ENCODE results near the gene THADA. TPM values are rescaled to one million over a fixed set of nuclear protein-coding genes. Genes with fewer than 3 reads are reported as not detected.
A peak's percentile ranks its signal among the peaks of the same experiment; 100 is the strongest.

The THADA gene
- total and polyA plus RNA-seq, 2 donors (not counting 3 experiments of a cell fraction or from before 2014, with no cell fraction given), result 22.6 to 25.3 TPM

- ChIA-PET POLR2A (interaction anchor here (1.0 to 1.1 kb wide), 2 partner anchors 42 to 158 kb away, joined by 3 to 4 read pairs; no protein-coding TSS in a partner anchor), CTCF (interaction anchor here (0.8 to 1.7 kb wide), 9 partner anchors 9 to 217 kb away, joined by 3 to 7 read pairs (median 4); no protein-coding TSS in a partner anchor)
- no peaks in the 10 kb centered on the region for H3K79me2 ChIP-seq (ENCODE audit: control insufficient read depth, insufficient read depth, low read length)
- peaks cover 16% of the 10 kb centered on the region for H3K4me1 ChIP-seq (ENCODE audit: control insufficient read depth, extremely low read depth, insufficient read depth, low read length)
- peak overlapping the region; percentile 84 for H3K27ac ChIP-seq (ENCODE audit: insufficient read depth, low read depth, low read length)
- intact Hi-C loops (cut with micrococcal nuclease) (loop anchor here (2.0 to 10.0 kb wide), 3 partner anchors 56 to 216 kb away; no protein-coding TSS in a partner anchor), dilution Hi-C loops (cut with MboI; ENCODE audit: extremely low pct_ligation_motif_present, low sequenced_read_pairs) (no loop called here)
- H3K9me1 ChIP-seq (replicated peaks; ENCODE audit: control insufficient read depth, extremely low read depth, insufficient read depth, low read length), result no peaks in the 10 kb centered on the region
- peak overlapping the region; percentile 27 for H3K9ac ChIP-seq (replicated peaks; ENCODE audit: extremely low read depth, insufficient read depth, low read length)
- no peaks in the 10 kb centered on the region for H3K36me3 ChIP-seq (ENCODE audit: control insufficient read depth in 2 of 2, extremely low read depth in 1 of 2, insufficient read depth in 2 of 2, low read length in 2 of 2)
- BruUV-seq (replicated peaks), result TSS peak; percentile 77
- no peak for TF ChIP-seq POLR2A (IDR thresholded peaks at IDR 0.05; ENCODE audit: low read depth, low read length)
- no peak for TF ChIP-seq JUN (IDR thresholded peaks at IDR 0.05; ENCODE audit: borderline replicate concordance, insufficient read depth, insufficient read length, low read depth)
- no peak for TF ChIP-seq CTCF (IDR thresholded peaks at IDR 0.05; ENCODE audit: extremely low read depth in 1 of 2, insufficient read depth in 1 of 2, low read depth in 1 of 2, low read length in 2 of 2)
- no peak for TF ChIP-seq POLR2AphosphoS5 (IDR thresholded peaks at IDR 0.05; ENCODE audit: insufficient read depth, low read depth, low read length)
- no peak for TF ChIP-seq GATA2 (IDR thresholded peaks at IDR 0.05; ENCODE audit: insufficient read depth, insufficient read length, low read depth, low read length)
- TF ChIP-seq FOS (IDR thresholded peaks at IDR 0.05; ENCODE audit: borderline replicate concordance, insufficient read depth, low read length), result no peak
- TF ChIP-seq, protein P1, sequence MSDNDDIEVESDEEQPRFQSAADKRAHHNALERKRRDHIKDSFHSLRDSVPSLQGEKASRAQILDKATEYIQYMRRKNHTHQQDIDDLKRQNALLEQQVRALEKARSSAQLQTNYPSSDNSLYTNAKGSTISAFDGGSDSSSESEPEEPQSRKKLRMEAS (IDR thresholded peaks at IDR 0.05; ENCODE audit: insufficient read depth, insufficient read length), result no peak
- no peak for TF ChIP-seq EZH2 (IDR thresholded peaks at IDR 0.05; ENCODE audit: borderline replicate concordance, low read depth, low read length, severe bottlenecking)
- TF ChIP-seq MYC (IDR thresholded peaks at IDR 0.05; ENCODE audit: low read depth, low read length), result no peak
- FAIRE-seq (peak; percentile 8), DNase-seq (ENCODE audit: low read depth, low spot score) (no peak)
- no peaks in the 10 kb centered on the region for H3K9me3 ChIP-seq (replicated peaks; ENCODE audit: control insufficient read depth, insufficient read depth, low read length)
- H4K20me1 ChIP-seq (replicated peaks; ENCODE audit: control insufficient read depth, extremely low read depth, insufficient read depth, low read length), result no peaks in the 10 kb centered on the region
- no peaks in the 10 kb centered on the region for H3K27me3 ChIP-seq (ENCODE audit: control insufficient read depth in 2 of 2, insufficient read depth in 2 of 2, low read length in 2 of 2)
- H2AFZ ChIP-seq (ENCODE audit: low read depth, low read length), result no peak overlapping the region
- no peak overlapping the region for H3K4me3 ChIP-seq (replicated peaks in 1 of 3; ENCODE audit: insufficient read depth in 1 of 3, low read depth in 1 of 3, low read length in 3 of 3)
- H3K4me2 ChIP-seq (ENCODE audit: insufficient read depth, low read length), result peak overlapping the region; percentile 4
These were observed 327.5 kb downstream of the THADA start for GRCh38 chr2:43268066-43268953.

All from endothelial cell of umbilical vein (primary cell).